Immature natural killer cell (primary cell): ENCODE measurements around the gene HOXA5. TPM values are rescaled to one million over a fixed set of nuclear protein-coding genes. Genes with fewer than 3 reads are reported as not detected.

ENCODE experiments used
- DNase-seq, 3 donors: peaks; one replicate each; pipeline ENCODE4 v3.0.0; 2022; ENCODE audit warnings: mixed read lengths in 1 of 3
- H3K27ac Mint-ChIP-seq, 6 donors: one replicate each; pipeline ENCODE4 v1.8.0; 2020; ENCODE audit warnings: mixed read lengths in 6 of 6, mild to moderate bottlenecking in 5 of 6, inconsistent platforms in 4 of 6, moderate library complexity in 3 of 6
- H3K27me3 Mint-ChIP-seq, 3 donors: one replicate each; pipeline ENCODE4 v1.8.0; 2020 to 2021; ENCODE audit warnings: low read depth in 3 of 3, mild to moderate bottlenecking in 3 of 3, mixed read lengths in 3 of 3, moderate library complexity in 3 of 3, inconsistent platforms in 1 of 3
- H3K36me3 Mint-ChIP-seq, 3 donors: one replicate each; pipeline ENCODE4 v1.8.0; 2020; ENCODE audit warnings: mixed read lengths in 3 of 3, inconsistent platforms in 2 of 3, mild to moderate bottlenecking in 2 of 3
- H3K4me1 Mint-ChIP-seq, 2 donors: one replicate each; pipeline ENCODE4 v1.8.0; 2020; ENCODE audit warnings: inconsistent platforms in 2 of 2, mild to moderate bottlenecking in 2 of 2, mixed read lengths in 2 of 2, moderate library complexity in 1 of 2
- H3K4me3 Mint-ChIP-seq, 5 donors: one replicate each; pipeline ENCODE4 v1.8.0; 2020; ENCODE audit warnings: mild to moderate bottlenecking in 5 of 5, mixed read lengths in 5 of 5, inconsistent platforms in 3 of 5, moderate library complexity in 3 of 5
- H3K9me3 Mint-ChIP-seq, 6 donors: one replicate each; pipeline ENCODE4 v1.8.0; 2020; ENCODE audit warnings: mild to moderate bottlenecking in 6 of 6, mixed read lengths in 6 of 6, inconsistent platforms in 4 of 6, moderate library complexity in 3 of 6
- polyA plus RNA-seq, 3 donors: library from polyadenylated mRNA; unstranded; fragments of 300-500 nt; fragmentation: Illumina TruSeq; gene quantifications; one replicate each; pipeline ENCODE4 v1.2.3, GENCODE V29; 2021

HOXA5 gene
- polyA plus RNA-seq, 3 donors from 2014 or later = 0.42 to 1.1 (median 0.73) TPM

GRCh38 chr7:27163288-27164044 is 20.0 kb upstream of the HOXA5 start:
- peaks cover 0 to under 1% (median 0%) of the 10 kb centered on the region in 3 donors for H3K36me3 Mint-ChIP-seq
- peak overlapping the region in 2 of 6 donors; percentile 35 to 42 for H3K27ac Mint-ChIP-seq
- H3K4me3 Mint-ChIP-seq = peak overlapping the region; percentile 49 to 95 (median 80)
- peaks cover 49 to 76% (median 61%) of the 10 kb centered on the region in 3 donors for H3K27me3 Mint-ChIP-seq
- no peak for DNase-seq
- H3K9me3 Mint-ChIP-seq = peaks cover 0 to 2% (median 0%) of the 10 kb centered on the region in 6 donors
- peaks cover 33 to 63% of the 10 kb centered on the region in 2 donors for H3K4me1 Mint-ChIP-seq

GRCh38 chr7:27162561-27163287 is 19.2 kb upstream of the HOXA5 start:
- H3K9me3 Mint-ChIP-seq = peaks cover 0 to 3% (median 0%) of the 10 kb centered on the region in 6 donors
- H3K4me3 Mint-ChIP-seq = no peak overlapping the region
- H3K27ac Mint-ChIP-seq = no peak overlapping the region
- H3K36me3 Mint-ChIP-seq = no peaks in the 10 kb centered on the region
- peaks cover 29 to 58% of the 10 kb centered on the region in 2 donors for H3K4me1 Mint-ChIP-seq
- no peak for DNase-seq
- H3K27me3 Mint-ChIP-seq = peaks cover 49 to 76% (median 60%) of the 10 kb centered on the region in 3 donors

GRCh38 chr7:27161721-27162560 is 18.5 kb upstream of the HOXA5 start:
- Mint-ChIP-seq H3K36me3 (no peaks in the 10 kb centered on the region), H3K4me1 (peaks cover 27 to 54% of the 10 kb centered on the region in 2 donors), H3K9me3 (peaks cover 0 to 3% (median 0%) of the 10 kb centered on the region in 6 donors), H3K4me3 (no peak overlapping the region), H3K27me3 (peaks cover 50 to 76% (median 62%) of the 10 kb centered on the region in 3 donors), H3K27ac (no peak overlapping the region)
- no peak for DNase-seq

- Mint-ChIP-seq H3K4me1 (peaks cover 30 to 58% of the 10 kb centered on the region in 2 donors), H3K4me3 (peak overlapping the region; percentile 74 to 88 (median 81)), H3K36me3 (no peaks in the 10 kb centered on the region), H3K27ac (no peak overlapping the region), H3K27me3 (peaks cover 54 to 76% (median 63%) of the 10 kb centered on the region in 3 donors), H3K9me3 (peaks cover 0 to 3% (median 0%) of the 10 kb centered on the region in 6 donors)
- no peak for DNase-seq
Observed at GRCh38 chr7:27161214-27161720, 17.8 kb upstream of the HOXA5 start.

GRCh38 chr7:27160546-27161213 is 17.2 kb upstream of the HOXA5 start:
- Mint-ChIP-seq H3K4me1 (peaks cover 29 to 59% of the 10 kb centered on the region in 2 donors), H3K4me3 (peak overlapping the region; percentile 74 to 88 (median 82)), H3K36me3 (no peaks in the 10 kb centered on the region), H3K27me3 (peaks cover 55 to 76% (median 63%) of the 10 kb centered on the region in 3 donors), H3K27ac (peak overlapping the region in 1 of 6 donors; percentile 30), H3K9me3 (peaks cover 0 to 3% (median 0%) of the 10 kb centered on the region in 6 donors)
- DNase-seq = peak; percentile 82 to 86 (median 85)

GRCh38 chr7:27160145-27160545 is 16.7 kb upstream of the HOXA5 start:
- H3K27ac Mint-ChIP-seq = no peak overlapping the region
- no peaks in the 10 kb centered on the region for H3K36me3 Mint-ChIP-seq
- H3K4me1 Mint-ChIP-seq = peaks cover 30 to 60% of the 10 kb centered on the region in 2 donors
- peak overlapping the region; percentile 74 to 82 (median 81) for H3K4me3 Mint-ChIP-seq
- H3K27me3 Mint-ChIP-seq = peaks cover 55 to 76% (median 64%) of the 10 kb centered on the region in 3 donors
- DNase-seq = no peak
- peaks cover 0 to 3% (median 0%) of the 10 kb centered on the region in 6 donors for H3K9me3 Mint-ChIP-seq

- DNase-seq = no peak
- H3K4me3 Mint-ChIP-seq = peak overlapping the region; percentile 74 to 82 (median 81)
- H3K27ac Mint-ChIP-seq = no peak overlapping the region
- H3K9me3 Mint-ChIP-seq = peaks cover 0 to 5% (median 0%) of the 10 kb centered on the region in 6 donors
- H3K27me3 Mint-ChIP-seq = peaks cover 56 to 78% (median 67%) of the 10 kb centered on the region in 3 donors
- H3K36me3 Mint-ChIP-seq = no peaks in the 10 kb centered on the region
- peaks cover 32 to 61% of the 10 kb centered on the region in 2 donors for H3K4me1 Mint-ChIP-seq
Observed at GRCh38 chr7:27159266-27160144, 16.0 kb upstream of the HOXA5 start.

GRCh38 chr7:27158436-27159265 is 15.2 kb upstream of the HOXA5 start:
- peaks cover 32 to 61% of the 10 kb centered on the region in 2 donors for H3K4me1 Mint-ChIP-seq
- DNase-seq = no peak
- peak overlapping the region in 1 of 6 donors; percentile 42 for H3K27ac Mint-ChIP-seq

GRCh38 chr7:27157702-27158431 is 14.4 kb upstream of the HOXA5 start:
- Mint-ChIP-seq H3K27ac (no peak overlapping the region), H3K4me3 (peak overlapping the region in 4 of 5 donors; percentile 4 to 54 (median 19)), H3K27me3 (peaks cover 54 to 74% (median 74%) of the 10 kb centered on the region in 3 donors), H3K4me1 (peaks cover 32 to 57% of the 10 kb centered on the region in 2 donors), H3K9me3 (peaks cover 0 to 3% (median 0%) of the 10 kb centered on the region in 6 donors), H3K36me3 (no peaks in the 10 kb centered on the region)
- DNase-seq = no peak

More at GRCh38 chr7:27158436-27159265, 15.2 kb upstream of the HOXA5 start:
- Mint-ChIP-seq H3K4me3 (peak overlapping the region in 4 of 5 donors; percentile 4 to 54 (median 8)), H3K9me3 (peaks cover 0 to 5% (median 0%) of the 10 kb centered on the region in 6 donors), H3K27me3 (peaks cover 50 to 78% (median 71%) of the 10 kb centered on the region in 3 donors), H3K36me3 (no peaks in the 10 kb centered on the region)

GRCh38 chr7:27156916-27157701 is 13.6 kb upstream of the HOXA5 start:
- Mint-ChIP-seq H3K36me3 (no peaks in the 10 kb centered on the region), H3K9me3 (peaks cover 0 to 3% (median 0%) of the 10 kb centered on the region in 6 donors), H3K27ac (no peak overlapping the region), H3K4me3 (peak overlapping the region in 4 of 5 donors; percentile 14 to 44 (median 40)), H3K4me1 (peaks cover 37 to 59% of the 10 kb centered on the region in 2 donors), H3K27me3 (peaks cover 57 to 75% (median 73%) of the 10 kb centered on the region in 3 donors)
- DNase-seq = no peak
